SH-SY5Y (cell line): Measurements from ENCODE around the gene CCS.

Experiments used
- GATA2 ChIP-seq: IDR thresholded peaks from 2 replicates; pipeline ENCODE4 v1.6.1; 2011; ENCODE audit warnings: mild to moderate bottlenecking, low read depth, low read length
- GATA3 ChIP-seq: IDR thresholded peaks from 2 replicates; pipeline ENCODE4 v1.6.1; 2011; ENCODE audit warnings: low read depth, mild to moderate bottlenecking, low read length, moderate library complexity

DNA sequence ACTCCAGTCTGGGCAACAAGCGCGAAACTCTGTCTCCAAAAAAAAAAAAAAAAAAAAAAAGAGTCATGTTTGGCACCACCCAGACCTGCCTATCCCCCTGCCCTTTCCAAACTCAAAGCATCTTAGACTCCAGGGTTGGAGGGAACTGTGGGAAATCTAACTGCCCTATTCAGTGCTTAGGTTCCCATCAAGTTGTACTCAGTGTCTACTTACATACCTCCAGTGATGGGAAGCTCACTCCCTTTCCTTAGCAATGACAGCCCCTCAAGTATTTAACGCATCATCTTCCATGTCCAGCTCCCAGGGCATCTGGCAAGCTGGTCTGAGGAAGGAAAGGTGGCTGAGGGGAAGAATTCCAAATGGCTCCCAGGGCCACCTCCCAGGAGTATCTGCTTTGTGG, 43.3 kb upstream of the CCS start:
- TF ChIP-seq GATA3: no peak
- TF ChIP-seq GATA2: no peak
